Endothelial cell of umbilical vein (primary cell): ENCODE data around the gene CCDC184. TPM values are rescaled to one million over a fixed set of nuclear protein-coding genes. Genes with fewer than 3 reads are reported as not detected.
"Not testable (repeated sequence)": the region's sequence is repeated elsewhere in the genome, so short reads cannot be mapped to it uniquely, and the experiment has no call there.

Experiments
- BruUV-seq: library from RNA; stranded (reverse); fragments of 400-500 nt; replicated peaks from 2 replicates; lab custom pipeline; 2021; lab: Mats Ljungman, UMichigan
- CTCF ChIA-PET: fragments of 300-600, 350-600 bp; sonication (Branson Sonifier 250); formaldehyde crosslinking; loops from one replicate; lab custom pipeline; 2021; ENCODE audit warnings: antibody characterized with exemption, inconsistent platforms; lab: Charles Lee
- POLR2A ChIA-PET: fragments of 300-600, 350-600 bp; sonication (Branson Sonifier 250); formaldehyde crosslinking; loops from one replicate; lab custom pipeline; 2021; ENCODE audit warnings: antibody characterized with exemption, inconsistent platforms; lab: Charles Lee
- DNase-seq: peaks from one replicate; pipeline ENCODE4 v3.0.0-alpha.2; 2011; ENCODE audit warnings: low read depth, low spot score
- FAIRE-seq: peaks from 2 replicates; lab custom pipeline; 2011; peaks lifted over from hg19 to GRCh38; lab: Jason Lieb, UNC
- H2AFZ ChIP-seq: 2 replicates; pipeline ENCODE4 v1.6.0; 2012; ENCODE audit warnings: low read depth, low read length, control low read depth, inconsistent platforms
- H3K27ac ChIP-seq: 2 replicates; pipeline ENCODE4 v1.5.1; 2011; ENCODE audit warnings: low read depth, mild to moderate bottlenecking, control low read depth, low read length, moderate library complexity; ENCODE audit not compliant: insufficient read depth
- H3K27me3 ChIP-seq, 2 experiments: 2 replicates each; pipeline versions ENCODE4 v1.6.0 to v1.6.1; 2011; ENCODE audit warnings: low read length in 2 of 2, mixed read lengths in 1 of 2; ENCODE audit not compliant: control insufficient read depth in 2 of 2, insufficient read depth in 2 of 2
- H3K36me3 ChIP-seq, 2 experiments: 2 replicates in 1 of 2; 3 replicates in 1 of 2; pipeline ENCODE4 v1.5.1; 2011; ENCODE audit warnings: low read length in 2 of 2, mild to moderate bottlenecking in 1 of 2, moderate library complexity in 1 of 2; ENCODE audit not compliant: control insufficient read depth in 2 of 2, insufficient read depth in 2 of 2; ENCODE audit errors: extremely low read depth in 1 of 2
- H3K4me1 ChIP-seq: 3 replicates; pipeline ENCODE4 v1.5.1; 2011; ENCODE audit warnings: mild to moderate bottlenecking, low read length; ENCODE audit not compliant: control insufficient read depth, insufficient read depth; ENCODE audit errors: extremely low read depth
- H3K4me2 ChIP-seq: 2 replicates; pipeline ENCODE4 v1.6.1; 2011; ENCODE audit warnings: low read length, control low read depth, mixed read lengths; ENCODE audit not compliant: insufficient read depth
- H3K4me3 ChIP-seq, 3 experiments: fragments of 200-600 bp in 1 of 3; sonication (generic), shearing (Covaris generic) in 1 of 3; replicated peaks in 1 of 3; 2 replicates each; pipeline ENCODE4 v1.5.1; 2011 to 2016; ENCODE audit warnings: control low read depth in 3 of 3, low read length in 3 of 3, mild to moderate bottlenecking in 2 of 3, inconsistent platforms in 1 of 3, low read depth in 1 of 3, moderate library complexity in 1 of 3; ENCODE audit not compliant: insufficient read depth in 1 of 3
- H3K79me2 ChIP-seq: 2 replicates; pipeline ENCODE4 v1.6.0; 2012; ENCODE audit warnings: low read length, inconsistent platforms; ENCODE audit not compliant: control insufficient read depth, insufficient read depth
- H3K9ac ChIP-seq: replicated peaks from 2 replicates; pipeline ENCODE3; 2011; ENCODE audit warnings: low read length, control low read depth; ENCODE audit not compliant: insufficient read depth; ENCODE audit errors: extremely low read depth
- H3K9me1 ChIP-seq: replicated peaks from 3 replicates; pipeline ENCODE4 v1.6.0; 2011; ENCODE audit warnings: mild to moderate bottlenecking, low read length; ENCODE audit not compliant: control insufficient read depth, insufficient read depth; ENCODE audit errors: extremely low read depth
- H3K9me3 ChIP-seq: replicated peaks from 2 replicates; pipeline ENCODE4 v1.5.1; 2012; ENCODE audit warnings: low read length, inconsistent platforms; ENCODE audit not compliant: control insufficient read depth, insufficient read depth
- H4K20me1 ChIP-seq: replicated peaks from 2 replicates; pipeline ENCODE3; 2011; ENCODE audit warnings: mild to moderate bottlenecking, low read length; ENCODE audit not compliant: control insufficient read depth, insufficient read depth; ENCODE audit errors: extremely low read depth
- dilution Hi-C: fragments of 300-500 bp; cut with MboI; formaldehyde crosslinking; loops from one replicate; pipeline ENCODE4 v1.15.0; 2019; ENCODE audit warnings: low sequenced_read_pairs; ENCODE audit not compliant: extremely low pct_ligation_motif_present
- intact Hi-C: fragments of 100-400 bp; cut with micrococcal nuclease; formaldehyde crosslinking; loops from one replicate; pipeline ENCODE4 v1.10.0; 2022
- polyA plus RNA-seq, 4 experiments: library from polyadenylated mRNA; depleted of rRNA in 3 of 4; stranded (reverse) in 3 of 4; unstranded in 1 of 4; fragments of >200 nt; gene quantifications; 2 replicates each; pipeline versions ENCODE4 v1.2.1 to v1.2.3, GENCODE V29; 2011 to 2012; ENCODE audit warnings: missing spikeins in 1 of 4
- total RNA-seq: library from RNA; stranded (reverse); gene quantifications from 2 replicates; pipeline ENCODE4 v1.2.3, GENCODE V29; 2021

CCDC184 gene
- total and polyA plus RNA-seq, 2 donors (not counting 3 experiments of a cell fraction or from before 2014, with no cell fraction given) = 0.18 to 0.39 TPM

- intact Hi-C loops, BruUV-seq, CTCF ChIA-PET, H3K9me1 ChIP-seq, H3K9me3 ChIP-seq, H3K9ac ChIP-seq, H2AFZ ChIP-seq, dilution Hi-C loops, H3K27ac ChIP-seq, H3K79me2 ChIP-seq, H3K4me2 ChIP-seq, DNase-seq, H3K27me3 ChIP-seq, H3K4me1 ChIP-seq, H4K20me1 ChIP-seq, H3K4me3 ChIP-seq, H3K36me3 ChIP-seq, POLR2A ChIA-PET, FAIRE-seq: not testable (repeated sequence)
These were observed 47.9 kb downstream of the CCDC184 start for GRCh38 chr12:48231169-48231958.

Other genes starting within 250 kb of the CCDC184 start
- 67.7 and 84.4 TPM in 2 replicates for gene TMEM106C, start 220.0 kb upstream of the CCDC184 start, total RNA-seq
- gene TMEM106C, start 220.0 kb upstream of the CCDC184 start, polyA plus RNA-seq = 148 and 170 TPM in 2 replicates
- not detected in 2 replicates for gene COL2A1, start 179.2 kb upstream of the CCDC184 start, total RNA-seq
- not detected in 2 replicates for gene COL2A1, start 179.2 kb upstream of the CCDC184 start, polyA plus RNA-seq
- gene SENP1, start 77.6 kb upstream of the CCDC184 start, total RNA-seq = 20.5 and 21.3 TPM in 2 replicates
- gene SENP1, start 77.6 kb upstream of the CCDC184 start, polyA plus RNA-seq = 8.4 and 9.9 TPM in 2 replicates
- gene PFKM, start 64.3 kb upstream of the CCDC184 start, total RNA-seq = 74.4 and 76.7 TPM in 2 replicates
- 49.7 and 53.4 TPM in 2 replicates for gene PFKM, start 64.3 kb upstream of the CCDC184 start, polyA plus RNA-seq
- 26.5 and 29.7 TPM in 2 replicates for gene ASB8, start 26.1 kb upstream of the CCDC184 start, total RNA-seq
- gene ASB8, start 26.1 kb upstream of the CCDC184 start, polyA plus RNA-seq = 14.5 and 14.9 TPM in 2 replicates
- gene OR10AD1, start 19.6 kb downstream of the CCDC184 start, total RNA-seq = not detected in 2 replicates
- gene OR10AD1, start 19.6 kb downstream of the CCDC184 start, polyA plus RNA-seq = not detected in 2 replicates
- 5.0 and 6.7 TPM in 2 replicates for gene ZNF641, start 167.3 kb downstream of the CCDC184 start, total RNA-seq
- 2.8 and 3.5 TPM in 2 replicates for gene ZNF641, start 167.3 kb downstream of the CCDC184 start, polyA plus RNA-seq